Measurements from ENCODE around the gene TIMP2. TPM values are rescaled to one million over a fixed set of nuclear protein-coding genes. Genes with fewer than 3 reads are reported as not detected.

TIMP2 gene
- total and polyA plus RNA-seq, 8 donors = 20.9 to 100.0 (median 47.2) TPM

GRCh38 chr17:78940708-78941107 lies 15.5 kb upstream of the TIMP2 start:
- no peak for TF ChIP-seq EP300 (IDR thresholded peaks at IDR 0.05)
- no peak for TF ChIP-seq POLR2A (IDR thresholded peaks at IDR 0.05)
- TF ChIP-seq CTCF (IDR thresholded peaks at IDR 0.05) = no peak
- no peak for TF ChIP-seq POLR2AphosphoS5 (IDR thresholded peaks at IDR 0.05)
- Histone ChIP-seq H3K9me3 (no peaks in the 10 kb centered on the region), H3K4me3 (no peak overlapping the region), H3K27me3 (no peaks in the 10 kb centered on the region), H3K36me3 (no peaks in the 10 kb centered on the region), H3K27ac (no peak overlapping the region), H3K4me1 (peaks cover 0 to 5% (median 3%) of the 10 kb centered on the region in 4 donors)
- intact Hi-C loops (cut with DNase I; ENCODE audit: low total_unique reads) = no loop called here
- 66 to 79% (median 74%) methylated on average over 5 to 6 of the region's 6 CpGs for WGBS, 5 donors
- no peak for DNase-seq

- 72 to 88% (median 78%) methylated on average over 5 of the region's 5 CpGs for WGBS, 5 donors
- no peak overlapping the region for H3K27ac ChIP-seq
- H3K4me3 ChIP-seq = no peak overlapping the region
- no peak for TF ChIP-seq CTCF (IDR thresholded peaks at IDR 0.05)
- TF ChIP-seq EP300 (IDR thresholded peaks at IDR 0.05) = no peak
- no peak for TF ChIP-seq POLR2A (IDR thresholded peaks at IDR 0.05)
- no peak for TF ChIP-seq POLR2AphosphoS5 (IDR thresholded peaks at IDR 0.05)
- DNase-seq = no peak
- H3K9me3 ChIP-seq = no peaks in the 10 kb centered on the region
- no peaks in the 10 kb centered on the region for H3K36me3 ChIP-seq
- H3K27me3 ChIP-seq = no peaks in the 10 kb centered on the region
- intact Hi-C loops (cut with DNase I; ENCODE audit: low total_unique reads) = no loop called here
- peaks cover 0 to 10% (median 4%) of the 10 kb centered on the region in 4 donors for H3K4me1 ChIP-seq
These were observed 15.1 kb upstream of the TIMP2 start for GRCh38 chr17:78940258-78940657.

- Histone ChIP-seq H3K4me3 (no peak overlapping the region), H3K9me3 (no peaks in the 10 kb centered on the region), H3K4me1 (peaks cover 3 to 16% (median 10%) of the 10 kb centered on the region in 4 donors), H3K27ac (no peak overlapping the region), H3K27me3 (no peaks in the 10 kb centered on the region), H3K36me3 (no peaks in the 10 kb centered on the region)
- intact Hi-C loops (cut with DNase I; ENCODE audit: low total_unique reads) = no loop called here
- TF ChIP-seq POLR2A (IDR thresholded peaks at IDR 0.05) (no peak), CTCF (IDR thresholded peaks at IDR 0.05) (no peak), EP300 (IDR thresholded peaks at IDR 0.05) (no peak), POLR2AphosphoS5 (IDR thresholded peaks at IDR 0.05) (no peak)
- no peak for DNase-seq
- WGBS, 5 donors = 71 to 79% (median 75%) methylated on average over 6 of the region's 6 CpGs
These were observed 14.4 kb upstream of the TIMP2 start for GRCh38 chr17:78939615-78940014.

GRCh38 chr17:78937561-78937960 lies 12.4 kb upstream of the TIMP2 start:
- Histone ChIP-seq H3K27me3 (no peaks in the 10 kb centered on the region), H3K36me3 (no peaks in the 10 kb centered on the region), H3K4me3 (no peak overlapping the region), H3K9me3 (no peaks in the 10 kb centered on the region), H3K27ac (no peak overlapping the region), H3K4me1 (peaks cover 19 to 34% (median 28%) of the 10 kb centered on the region in 4 donors)
- TF ChIP-seq CTCF (IDR thresholded peaks at IDR 0.05) (no peak), EP300 (IDR thresholded peaks at IDR 0.05) (no peak), POLR2A (IDR thresholded peaks at IDR 0.05) (no peak), POLR2AphosphoS5 (IDR thresholded peaks at IDR 0.05) (no peak)
- no peak for DNase-seq
- 42 to 72% (median 57%) methylated on average over 9 to 11 of the region's 11 CpGs for WGBS, 5 donors
- intact Hi-C loops (cut with DNase I; ENCODE audit: low total_unique reads) = no loop called here
